Heart right ventricle (tissue), 16 donors: ENCODE data around the gene SLC8A2. TPM values are rescaled to one million over a fixed set of nuclear protein-coding genes. Genes with fewer than 3 reads are reported as not detected.

Experiments used
- ATAC-seq, 8 donors: fragments of 200-7000 bp; cut with Tn5 transposase; one replicate each; pipeline ENCODE4 v1.9.1; 2020; ENCODE audit warnings: mild to moderate bottlenecking in 8 of 8, moderate library complexity in 8 of 8, moderate number of reproducible peaks in 1 of 8
- DNase-seq, 2 donors: peaks; one replicate each; pipeline ENCODE4 v3.0.0-alpha.2; 2020
- H3K27ac ChIP-seq, 10 donors: fragments of 200-600 bp; sonication (generic) in 2 of 10; one replicate each; pipeline versions ENCODE4 v1.5.0 to v1.8.0; 2020 to 2022; ENCODE audit warnings: mild to moderate bottlenecking in 3 of 10
- H3K27me3 ChIP-seq, 7 donors: fragments of 200-600 bp; one replicate each; pipeline ENCODE4 v1.8.0; 2021 to 2022; ENCODE audit warnings: mild to moderate bottlenecking in 2 of 7
- H3K36me3 ChIP-seq, 9 donors: fragments of 200-600 bp; sonication (generic) in 1 of 9; one replicate each; pipeline versions ENCODE4 v1.5.0 to v1.8.0; 2020 to 2022; ENCODE audit warnings: mild to moderate bottlenecking in 2 of 9
- H3K4me1 ChIP-seq, 9 donors: fragments of 200-600 bp; sonication (generic) in 1 of 9; one replicate each; pipeline versions ENCODE4 v1.5.0 to v1.8.0; 2020 to 2022; ENCODE audit warnings: mild to moderate bottlenecking in 4 of 9
- H3K4me3 ChIP-seq, 10 donors: fragments of 200-600 bp; sonication (generic) in 2 of 10; one replicate each; pipeline versions ENCODE4 v1.5.0 to v1.8.0; 2020 to 2022; ENCODE audit warnings: mild to moderate bottlenecking in 7 of 10, moderate library complexity in 2 of 10
- H3K9me3 ChIP-seq, 11 donors: fragments of 200-600 bp in 10 of 11; sonication (generic) in 2 of 11; one replicate each; pipeline versions ENCODE4 v1.5.0 to v1.8.0; 2013 to 2022; ENCODE audit warnings: mild to moderate bottlenecking in 2 of 11, control low read depth in 1 of 11, moderate library complexity in 1 of 11
- CTCF ChIP-seq, 9 donors: fragments of 200-600 bp; sonication (generic) in 2 of 9; IDR thresholded peaks; one replicate each; pipeline versions ENCODE4 v1.5.0 to v1.8.0; 2021 to 2022; ENCODE audit warnings: antibody characterized with exemption in 9 of 9, mild to moderate bottlenecking in 5 of 9, moderate library complexity in 1 of 9
- WGBS, 2 donors: extraction: QIAGEN DNeasy Blood & Tissue Kit; methylation state at CpG; one replicate each; pipeline ENCODE4 v1.1.7; 2013; ENCODE audit warnings: inconsistent platforms in 1 of 2; 5-methylcytosine and 5-hydroxymethylcytosine counted together
- intact Hi-C, 10 donors: fragments of 100-400 bp; cut with DNase I; formaldehyde crosslinking; loops; one replicate each; pipeline versions ENCODE4 v1.11.1 to v1.14.2; 2022
- polyA plus RNA-seq, 2 donors: library from polyadenylated mRNA; stranded (reverse); fragments of 200-250 nt; gene quantifications; one replicate each; pipeline ENCODE4 v1.2.3, GENCODE V29; 2013
- total RNA-seq, 10 donors: library from RNA; stranded (reverse); fragmentation: NEBNext Ultra II Directional in 3 of 10; extraction: Animal tissue kit (Norgen Biotek cat#: 25700) in 3 of 10; gene quantifications; one replicate each; pipeline versions ENCODE4 v1.2.1 to v1.2.4, GENCODE V29; 2021 to 2023
- donor health status: Arrhythmogenic right ventricular cardiomyopathy.
- donor health status: ischemic (EF 13 %, LVEDD 7.1; RV severe dilation, severe dysfunction).
- donor health status: healthy with polysubstance abuse.
- donor health status: DM: no; HTN: yes; CAD: no.
- donor health status: DM: no; HTN: no; CAD: no.
- donor health status: ischemic (EF 25% LVEDD 6.9; RV normal size, moderate dysfunction).
- donor health status: ischemic (EF 25% LVEDD 5.7; RV mildly dilated, moderate dysfunction).
- donor health status: healthy.
- donor health status: DM: yes; HTN: yes; CAD: no.
- donor health status: Ischemic cardiomyopathy.
- donor health status: ischemic (EF 35%, LVEDD 5.7; RV mildly dilated, moderate dysfunction).
- donor health status: nonischemic (EF 11% LVEDD 7.7; RV severe dilation, severe dysfunction).
- donor health status: DM: yes; HTN: yes; CAD: no.
- donor health status: PGD.
- donor health status: ischemic (EF 29% LVEDD 5.4; RV normal size, mild dysfunction).
- donor health status: nonischemic (EF 23%, LVEDD 6.1; RV moderate dilation, normal function).

The SLC8A2 gene
- total and polyA plus RNA-seq, 12 donors: 0.03 to 0.64 (median 0.15) TPM; not detected in 3

- 86 to 94% methylated on average over 5 of the region's 5 CpGs for WGBS, 2 donors
- DNase-seq: no peak
- no peaks in the 10 kb centered on the region for H3K9me3 ChIP-seq
- no peak for TF ChIP-seq CTCF (IDR thresholded peaks at IDR 0.05)
- intact Hi-C loops: no loop called here
- no peak overlapping the region for H3K27ac ChIP-seq
- no peaks in the 10 kb centered on the region for H3K4me1 ChIP-seq
- ATAC-seq: no peak
- H3K36me3 ChIP-seq: no peaks in the 10 kb centered on the region
- no peak overlapping the region for H3K4me3 ChIP-seq
- H3K27me3 ChIP-seq: peaks cover 0 to 54% (median 41%) of the 10 kb centered on the region in 7 donors
These were observed 65.8 kb downstream of the SLC8A2 start for GRCh38 chr19:47405854-47406417.

GRCh38 chr19:47405197-47405550 is 66.5 kb downstream of the SLC8A2 start:
- H3K9me3 ChIP-seq: no peaks in the 10 kb centered on the region
- ATAC-seq: no peak
- DNase-seq: no peak
- H3K27ac ChIP-seq: no peak overlapping the region
- 85 to 88% methylated on average over 4 of the region's 4 CpGs for WGBS, 2 donors
- TF ChIP-seq CTCF (IDR thresholded peaks at IDR 0.05): no peak
- intact Hi-C loops: no loop called here
- H3K4me1 ChIP-seq: no peaks in the 10 kb centered on the region
- no peak overlapping the region for H3K4me3 ChIP-seq
- no peaks in the 10 kb centered on the region for H3K36me3 ChIP-seq
- H3K27me3 ChIP-seq: peaks cover 0 to 57% (median 45%) of the 10 kb centered on the region in 7 donors

- WGBS, 2 donors: 66 to 70% methylated on average over 9 of the region's 9 CpGs
- Histone ChIP-seq H3K36me3 (no peaks in the 10 kb centered on the region), H3K4me3 (no peak overlapping the region), H3K27ac (no peak overlapping the region), H3K27me3 (peaks cover 0 to 54% (median 45%) of the 10 kb centered on the region in 7 donors), H3K9me3 (no peaks in the 10 kb centered on the region), H3K4me1 (no peaks in the 10 kb centered on the region)
- intact Hi-C loops: no loop called here
- TF ChIP-seq CTCF (IDR thresholded peaks at IDR 0.05): no peak
- DNase-seq (no peak), ATAC-seq (no peak)
These were observed 67.1 kb downstream of the SLC8A2 start for GRCh38 chr19:47404334-47405196.

- no peaks in the 10 kb centered on the region for H3K4me1 ChIP-seq
- DNase-seq (no peak), ATAC-seq (no peak)
- H3K4me3 ChIP-seq: no peak overlapping the region
- H3K36me3 ChIP-seq: no peaks in the 10 kb centered on the region
- intact Hi-C loops: no loop called here
- no peak for TF ChIP-seq CTCF (IDR thresholded peaks at IDR 0.05)
- no peaks in the 10 kb centered on the region for H3K9me3 ChIP-seq
- WGBS, 2 donors: 80 to 81% methylated on average over 16 of the region's 16 CpGs
- H3K27me3 ChIP-seq: peaks cover 0 to 49% (median 32%) of the 10 kb centered on the region in 7 donors
- H3K27ac ChIP-seq: no peak overlapping the region
These were observed 69.2 kb downstream of the SLC8A2 start for GRCh38 chr19:47402504-47402903.
